ENCODE measurements around the gene LAMA2. TPM values are rescaled to one million over a fixed set of nuclear protein-coding genes. Genes with fewer than 3 reads are reported as not detected.

Gene LAMA2
- total RNA-seq, 1 donor from 2014 or later, result 18.0 TPM

DNA sequence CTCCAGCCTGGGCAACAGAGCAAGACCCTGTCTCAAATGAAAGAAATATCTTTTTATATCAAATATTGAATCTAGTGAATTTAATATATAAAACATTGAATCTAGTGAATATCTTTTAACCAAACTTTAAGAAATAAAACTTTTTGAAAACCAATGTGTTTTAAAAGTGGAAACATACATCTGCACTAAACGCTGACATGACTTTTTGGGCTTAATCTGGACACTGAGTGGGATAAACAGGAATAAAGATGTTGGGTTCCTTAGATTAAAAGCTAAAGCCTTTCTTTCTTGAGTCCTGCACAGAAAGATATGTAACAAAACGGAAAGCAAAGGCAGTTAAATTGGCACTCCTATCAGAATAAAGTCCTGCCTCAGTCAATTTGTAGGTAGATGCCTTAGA, 636.8 kb downstream of the LAMA2 start:
- Mint-ChIP-seq H3K27me3 (ENCODE audit: unreplicated experiment) (no peaks in the 10 kb centered on the region), H3K9me3 (ENCODE audit: unreplicated experiment) (no peaks in the 10 kb centered on the region), H3K4me3 (ENCODE audit: unreplicated experiment) (no peak overlapping the region), H3K4me1 (ENCODE audit: unreplicated experiment) (no peaks in the 10 kb centered on the region), H3K27ac (ENCODE audit: unreplicated experiment) (no peak overlapping the region), H3K36me3 (ENCODE audit: unreplicated experiment) (peaks cover 3% of the 10 kb centered on the region)
- no peak for DNase-seq (ENCODE audit: extremely low spot score, unreplicated experiment)
- no peak for TF ChIP-seq CTCF (IDR thresholded peaks at IDR 0.05)

DNA sequence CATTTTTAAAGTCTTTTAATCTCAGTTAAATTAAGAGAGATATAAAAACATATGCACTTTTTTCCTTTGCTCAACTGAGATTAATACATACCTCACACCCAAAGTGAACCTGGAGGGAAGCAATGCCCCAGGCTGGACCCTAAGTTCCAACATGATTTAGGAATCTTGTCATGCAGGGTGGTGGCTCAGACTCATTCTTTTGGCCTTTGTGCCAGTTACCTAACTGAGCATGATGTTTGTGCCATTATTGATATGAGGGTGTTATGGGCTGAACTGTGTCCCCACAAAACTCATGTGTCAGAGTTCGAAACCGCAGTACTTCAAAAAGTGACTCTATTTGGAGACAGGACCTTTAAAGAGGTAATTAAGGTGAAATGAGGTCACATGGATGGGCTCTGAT, 639.0 kb downstream of the LAMA2 start:
- Mint-ChIP-seq H3K27ac (ENCODE audit: unreplicated experiment) (no peak overlapping the region), H3K4me1 (ENCODE audit: unreplicated experiment) (peaks cover 2% of the 10 kb centered on the region), H3K4me3 (ENCODE audit: unreplicated experiment) (no peak overlapping the region), H3K36me3 (ENCODE audit: unreplicated experiment) (peaks cover 2% of the 10 kb centered on the region), H3K27me3 (ENCODE audit: unreplicated experiment) (no peaks in the 10 kb centered on the region), H3K9me3 (ENCODE audit: unreplicated experiment) (no peaks in the 10 kb centered on the region)
- TF ChIP-seq CTCF (IDR thresholded peaks at IDR 0.05), result no peak
- no peak for DNase-seq (ENCODE audit: extremely low spot score, unreplicated experiment)

GRCh38 chr6:129523816-129524215, 640.9 kb downstream of the LAMA2 start:
- TF ChIP-seq CTCF (IDR thresholded peaks at IDR 0.05), result no peak
- H3K36me3 Mint-ChIP-seq (ENCODE audit: unreplicated experiment), result peaks cover 2% of the 10 kb centered on the region
- no peak overlapping the region for H3K4me3 Mint-ChIP-seq (ENCODE audit: unreplicated experiment)
- H3K4me1 Mint-ChIP-seq (ENCODE audit: unreplicated experiment), result peaks cover 2% of the 10 kb centered on the region
- H3K27ac Mint-ChIP-seq (ENCODE audit: unreplicated experiment), result no peak overlapping the region
- no peak for DNase-seq (ENCODE audit: extremely low spot score, unreplicated experiment)
- H3K27me3 Mint-ChIP-seq (ENCODE audit: unreplicated experiment), result no peaks in the 10 kb centered on the region
- H3K9me3 Mint-ChIP-seq (ENCODE audit: unreplicated experiment), result no peaks in the 10 kb centered on the region

- TF ChIP-seq CTCF (IDR thresholded peaks at IDR 0.05), result no peak
- Mint-ChIP-seq H3K36me3 (ENCODE audit: unreplicated experiment) (peaks cover 2% of the 10 kb centered on the region), H3K4me3 (ENCODE audit: unreplicated experiment) (no peak overlapping the region), H3K27ac (ENCODE audit: unreplicated experiment) (no peak overlapping the region), H3K9me3 (ENCODE audit: unreplicated experiment) (no peaks in the 10 kb centered on the region), H3K4me1 (ENCODE audit: unreplicated experiment) (peaks cover 2% of the 10 kb centered on the region), H3K27me3 (ENCODE audit: unreplicated experiment) (no peaks in the 10 kb centered on the region)
- DNase-seq (ENCODE audit: extremely low spot score, unreplicated experiment), result no peak
These were observed 642.1 kb downstream of the LAMA2 start for GRCh38 chr6:129525055-129525454.

- Mint-ChIP-seq H3K4me1 (ENCODE audit: unreplicated experiment) (peaks cover 4% of the 10 kb centered on the region), H3K36me3 (ENCODE audit: unreplicated experiment) (peaks cover 2% of the 10 kb centered on the region), H3K27ac (ENCODE audit: unreplicated experiment) (no peak overlapping the region), H3K4me3 (ENCODE audit: unreplicated experiment) (no peak overlapping the region), H3K9me3 (ENCODE audit: unreplicated experiment) (peaks cover 12% of the 10 kb centered on the region), H3K27me3 (ENCODE audit: unreplicated experiment) (no peaks in the 10 kb centered on the region)
- DNase-seq (ENCODE audit: extremely low spot score, unreplicated experiment), result no peak
- no peak for TF ChIP-seq CTCF (IDR thresholded peaks at IDR 0.05)
These were observed 652.0 kb downstream of the LAMA2 start for GRCh38 chr6:129534926-129535325.

All from osteocyte (in vitro differentiated cells).